ENCODE measurements around the gene BUD31.

BUD31 gene

GRCh38 chr7:99402854-99403253, 5.9 kb upstream of the BUD31 start:
- no peak for DNase-seq (ENCODE audit: low read depth)
- TF ChIP-seq, protein P1, sequence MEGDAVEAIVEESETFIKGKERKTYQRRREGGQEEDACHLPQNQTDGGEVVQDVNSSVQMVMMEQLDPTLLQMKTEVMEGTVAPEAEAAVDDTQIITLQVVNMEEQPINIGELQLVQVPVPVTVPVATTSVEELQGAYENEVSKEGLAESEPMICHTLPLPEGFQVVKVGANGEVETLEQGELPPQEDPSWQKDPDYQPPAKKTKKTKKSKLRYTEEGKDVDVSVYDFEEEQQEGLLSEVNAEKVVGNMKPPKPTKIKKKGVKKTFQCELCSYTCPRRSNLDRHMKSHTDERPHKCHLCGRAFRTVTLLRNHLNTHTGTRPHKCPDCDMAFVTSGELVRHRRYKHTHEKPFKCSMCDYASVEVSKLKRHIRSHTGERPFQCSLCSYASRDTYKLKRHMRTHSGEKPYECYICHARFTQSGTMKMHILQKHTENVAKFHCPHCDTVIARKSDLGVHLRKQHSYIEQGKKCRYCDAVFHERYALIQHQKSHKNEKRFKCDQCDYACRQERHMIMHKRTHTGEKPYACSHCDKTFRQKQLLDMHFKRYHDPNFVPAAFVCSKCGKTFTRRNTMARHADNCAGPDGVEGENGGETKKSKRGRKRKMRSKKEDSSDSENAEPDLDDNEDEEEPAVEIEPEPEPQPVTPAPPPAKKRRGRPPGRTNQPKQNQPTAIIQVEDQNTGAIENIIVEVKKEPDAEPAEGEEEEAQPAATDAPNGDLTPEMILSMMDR (IDR thresholded peaks at IDR 0.05; ENCODE audit: insufficient read depth, low read depth, low read length, missing control alignments) = no peak
- no peak overlapping the region for H3K4me3 ChIP-seq (ENCODE audit: low read length)

DNA sequence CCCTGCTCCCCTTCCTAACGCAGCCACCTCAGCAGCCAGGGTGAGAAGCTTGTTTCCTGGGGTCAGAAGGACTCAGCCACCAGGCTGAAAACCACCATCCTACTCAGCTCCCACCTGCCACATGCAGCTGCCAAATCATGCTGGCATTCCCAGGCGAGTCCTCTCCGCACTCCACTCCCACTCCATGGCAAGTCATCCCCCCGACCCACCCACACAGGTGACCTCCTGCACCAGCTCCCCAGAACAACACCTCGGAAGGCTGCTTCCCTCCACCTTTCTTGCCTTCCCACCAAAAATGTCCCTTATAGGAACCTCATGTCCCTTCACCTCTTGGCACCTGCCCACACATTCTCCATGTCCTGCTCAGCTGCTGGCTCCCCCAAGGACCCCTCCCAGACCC, 5.0 kb upstream of the BUD31 start:
- H3K4me3 ChIP-seq (ENCODE audit: low read length) = no peak overlapping the region
- DNase-seq (ENCODE audit: low read depth) = no peak
- TF ChIP-seq, protein P1 (IDR thresholded peaks at IDR 0.05; ENCODE audit: insufficient read depth, low read depth, low read length, missing control alignments) = no peak

GRCh38 chr7:99404235-99404976, 4.4 kb upstream of the BUD31 start:
- peak; percentile 33 for DNase-seq (ENCODE audit: low read depth)
- TF ChIP-seq, protein P1 (IDR thresholded peaks at IDR 0.05; ENCODE audit: insufficient read depth, low read depth, low read length, missing control alignments) = no peak
- H3K4me3 ChIP-seq (ENCODE audit: low read length) = no peak overlapping the region

DNA sequence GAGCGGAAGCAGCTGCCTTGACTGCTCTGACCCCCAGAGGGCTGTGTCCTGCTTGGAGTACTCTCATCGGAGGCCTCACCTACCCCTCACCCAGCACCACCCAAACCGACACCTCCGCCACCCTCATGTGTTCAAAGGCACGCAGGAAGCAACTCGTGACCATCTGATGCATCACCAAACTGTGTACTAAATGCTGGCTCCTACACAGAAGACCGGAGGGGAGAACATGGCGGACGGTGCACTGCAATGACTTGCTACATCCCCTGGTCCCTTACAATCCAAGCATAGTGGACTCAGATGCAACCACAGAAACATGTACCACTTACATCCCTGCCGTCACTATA, 3.8 kb upstream of the BUD31 start:
- no peak overlapping the region for H3K4me3 ChIP-seq (ENCODE audit: low read length)
- TF ChIP-seq, protein P1 (IDR thresholded peaks at IDR 0.05; ENCODE audit: insufficient read depth, low read depth, low read length, missing control alignments) = no peak
- DNase-seq (ENCODE audit: low read depth) = no peak

GRCh38 chr7:99406557-99406956, 2.2 kb upstream of the BUD31 start:
- TF ChIP-seq, protein P1 (IDR thresholded peaks at IDR 0.05; ENCODE audit: insufficient read depth, low read depth, low read length, missing control alignments) = no peak
- H3K4me3 ChIP-seq (ENCODE audit: low read length) = peak overlapping the region; percentile 2
- no peak for DNase-seq (ENCODE audit: low read depth)

- H3K4me3 ChIP-seq (ENCODE audit: low read length) = peak overlapping the region; percentile 89
- DNase-seq (ENCODE audit: low read depth) = peak; percentile 71
- TF ChIP-seq, protein P1 (IDR thresholded peaks at IDR 0.05; ENCODE audit: insufficient read depth, low read depth, low read length, missing control alignments) = no peak
Observed at GRCh38 chr7:99407872-99408378, 844 bp upstream of the BUD31 start.

- DNase-seq (ENCODE audit: low read depth) = no peak
- TF ChIP-seq, protein P1 (IDR thresholded peaks at IDR 0.05; ENCODE audit: insufficient read depth, low read depth, low read length, missing control alignments) = no peak
- peak overlapping the region; percentile 89 for H3K4me3 ChIP-seq (ENCODE audit: low read length)
Observed at GRCh38 chr7:99409192-99409572, 413 bp downstream of the BUD31 start.
